ENCODE measurements around the gene ACBD6.

DNA sequence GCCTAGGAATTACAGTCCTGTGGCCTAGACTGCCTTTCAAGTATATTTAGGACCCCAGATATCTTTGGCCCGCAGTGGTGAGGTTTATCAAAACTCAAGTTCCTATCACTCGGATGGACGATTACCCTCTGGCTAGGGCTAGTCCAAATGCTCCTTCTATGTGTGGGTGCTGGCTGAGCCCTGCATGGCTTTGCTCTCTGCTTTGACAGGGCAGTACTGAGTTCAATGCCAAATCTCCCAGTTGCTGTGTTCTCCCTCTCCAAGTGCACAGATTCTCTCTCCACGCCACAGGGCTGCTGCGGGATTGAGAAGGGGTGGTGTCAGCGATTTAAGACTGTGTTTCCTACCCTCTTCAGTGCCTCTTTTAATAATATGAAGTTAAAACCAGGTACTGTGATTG is 175.3 kb downstream of the ACBD6 start:
- TF ChIP-seq, protein P1, sequence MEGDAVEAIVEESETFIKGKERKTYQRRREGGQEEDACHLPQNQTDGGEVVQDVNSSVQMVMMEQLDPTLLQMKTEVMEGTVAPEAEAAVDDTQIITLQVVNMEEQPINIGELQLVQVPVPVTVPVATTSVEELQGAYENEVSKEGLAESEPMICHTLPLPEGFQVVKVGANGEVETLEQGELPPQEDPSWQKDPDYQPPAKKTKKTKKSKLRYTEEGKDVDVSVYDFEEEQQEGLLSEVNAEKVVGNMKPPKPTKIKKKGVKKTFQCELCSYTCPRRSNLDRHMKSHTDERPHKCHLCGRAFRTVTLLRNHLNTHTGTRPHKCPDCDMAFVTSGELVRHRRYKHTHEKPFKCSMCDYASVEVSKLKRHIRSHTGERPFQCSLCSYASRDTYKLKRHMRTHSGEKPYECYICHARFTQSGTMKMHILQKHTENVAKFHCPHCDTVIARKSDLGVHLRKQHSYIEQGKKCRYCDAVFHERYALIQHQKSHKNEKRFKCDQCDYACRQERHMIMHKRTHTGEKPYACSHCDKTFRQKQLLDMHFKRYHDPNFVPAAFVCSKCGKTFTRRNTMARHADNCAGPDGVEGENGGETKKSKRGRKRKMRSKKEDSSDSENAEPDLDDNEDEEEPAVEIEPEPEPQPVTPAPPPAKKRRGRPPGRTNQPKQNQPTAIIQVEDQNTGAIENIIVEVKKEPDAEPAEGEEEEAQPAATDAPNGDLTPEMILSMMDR (IDR thresholded peaks at IDR 0.05): no peak
- TF ChIP-seq EZH2 (IDR thresholded peaks at IDR 0.05; ENCODE audit: borderline replicate concordance, insufficient read depth, low read depth, low read length, poor library complexity, severe bottlenecking): no peak

All from B cell (primary cell).